SJCRH30 (cell line): ENCODE data around the gene PGA3. TPM values are rescaled to one million over a fixed set of nuclear protein-coding genes. Genes with fewer than 3 reads are reported as not detected.
A peak's percentile ranks its signal among the peaks of the same experiment; 100 is the strongest.
"Not testable (repeated sequence)": the region's sequence is repeated elsewhere in the genome, so short reads cannot be mapped to it uniquely, and the experiment has no call there.

Experiments used
- DNase-seq, 2 experiments: peaks; one replicate each; pipeline ENCODE4 v3.0.0-alpha.2; 2015 to 2020
- H3K27ac ChIP-seq: fragments of 250-450 bp; sonication (Bioruptor Pico); 2 replicates; pipeline ENCODE4 v1.5.1; 2020; ENCODE audit warnings: mild to moderate bottlenecking, moderate library complexity
- H3K27me3 ChIP-seq: fragments of 250-450 bp; sonication (Bioruptor Pico); 2 replicates; pipeline ENCODE4 v1.5.1; 2020; ENCODE audit warnings: mild to moderate bottlenecking, moderate library complexity
- H3K36me3 ChIP-seq: fragments of 250-450 bp; sonication (Bioruptor Pico); 2 replicates; pipeline ENCODE4 v1.5.1; 2020; ENCODE audit warnings: mild to moderate bottlenecking, moderate library complexity
- H3K4me1 ChIP-seq: fragments of 250-450 bp; sonication (Bioruptor Pico); 2 replicates; pipeline ENCODE4 v1.5.1; 2020; ENCODE audit warnings: mild to moderate bottlenecking, moderate library complexity
- H3K4me3 ChIP-seq: fragments of 250-450 bp; sonication (Bioruptor Pico); 2 replicates; pipeline ENCODE4 v1.5.1; 2020; ENCODE audit warnings: mild to moderate bottlenecking, moderate library complexity
- H3K9me3 ChIP-seq: fragments of 250-450 bp; sonication (Bioruptor Pico); replicated peaks from 2 replicates; pipeline ENCODE4 v1.5.1; 2020; ENCODE audit warnings: mild to moderate bottlenecking, moderate library complexity
- total RNA-seq: library from RNA; depleted of rRNA; stranded (reverse); fragments of >200 nt; shearing (Covaris generic); gene quantifications from 2 replicates; pipeline ENCODE4 v1.2.3, GENCODE V29; 2014

The PGA3 gene
- total RNA-seq, 1 experiment from 2014 or later: not detected

GRCh38 chr11:61183645-61184044, 19.7 kb upstream of the PGA3 start:
- H3K4me1 ChIP-seq: no peaks in the 10 kb centered on the region
- no peaks in the 10 kb centered on the region for H3K27me3 ChIP-seq
- no peak overlapping the region for H3K27ac ChIP-seq
- no peak for DNase-seq
- H3K4me3 ChIP-seq: no peak overlapping the region
- H3K9me3 ChIP-seq: no peaks in the 10 kb centered on the region
- H3K36me3 ChIP-seq: no peaks in the 10 kb centered on the region

- no peaks in the 10 kb centered on the region for H3K36me3 ChIP-seq
- H3K9me3 ChIP-seq: no peaks in the 10 kb centered on the region
- no peak overlapping the region for H3K27ac ChIP-seq
- no peaks in the 10 kb centered on the region for H3K27me3 ChIP-seq
- H3K4me1 ChIP-seq: no peaks in the 10 kb centered on the region
- no peak overlapping the region for H3K4me3 ChIP-seq
- DNase-seq: no peak
Measured at GRCh38 chr11:61186504-61186903, 16.8 kb upstream of the PGA3 start.

- Histone ChIP-seq H3K27me3 (no peaks in the 10 kb centered on the region), H3K36me3 (no peaks in the 10 kb centered on the region), H3K27ac (no peak overlapping the region), H3K9me3 (no peaks in the 10 kb centered on the region), H3K4me3 (no peak overlapping the region), H3K4me1 (no peaks in the 10 kb centered on the region)
- DNase-seq: peak; percentile 76 to 89
Measured at GRCh38 chr11:61187505-61188130, 15.7 kb upstream of the PGA3 start.

- no peak for DNase-seq
- no peaks in the 10 kb centered on the region; the same call in 1 of the 2 replicates for H3K27me3 ChIP-seq
- H3K4me3 ChIP-seq: no peak overlapping the region
- H3K36me3 ChIP-seq: no peaks in the 10 kb centered on the region
- H3K9me3 ChIP-seq: no peaks in the 10 kb centered on the region
- no peaks in the 10 kb centered on the region for H3K4me1 ChIP-seq
- H3K27ac ChIP-seq: no peak overlapping the region
Measured at GRCh38 chr11:61189933-61190332, 13.4 kb upstream of the PGA3 start.

GRCh38 chr11:61193596-61193995, 9.7 kb upstream of the PGA3 start:
- no peak overlapping the region for H3K27ac ChIP-seq
- no peaks in the 10 kb centered on the region for H3K9me3 ChIP-seq
- no peaks in the 10 kb centered on the region for H3K36me3 ChIP-seq
- no peaks in the 10 kb centered on the region for H3K4me1 ChIP-seq
- no peaks in the 10 kb centered on the region; the same call in 1 of the 2 replicates for H3K27me3 ChIP-seq
- no peak overlapping the region for H3K4me3 ChIP-seq
- DNase-seq: peak in 1 of 2 experiments; percentile 13

- H3K4me3 ChIP-seq: no peak overlapping the region
- H3K9me3 ChIP-seq: no peaks in the 10 kb centered on the region
- no peaks in the 10 kb centered on the region; the same call in 1 of the 2 replicates for H3K27me3 ChIP-seq
- H3K27ac ChIP-seq: no peak overlapping the region
- no peaks in the 10 kb centered on the region for H3K36me3 ChIP-seq
- no peak for DNase-seq
- no peaks in the 10 kb centered on the region for H3K4me1 ChIP-seq
Measured at GRCh38 chr11:61194169-61194671, 9.1 kb upstream of the PGA3 start.

- no peak for DNase-seq
- no peaks in the 10 kb centered on the region for H3K36me3 ChIP-seq
- no peak overlapping the region for H3K27ac ChIP-seq
- no peaks in the 10 kb centered on the region; the same call in 1 of the 2 replicates for H3K27me3 ChIP-seq
- no peak overlapping the region for H3K4me3 ChIP-seq
- no peaks in the 10 kb centered on the region for H3K4me1 ChIP-seq
- no peaks in the 10 kb centered on the region for H3K9me3 ChIP-seq
Measured at GRCh38 chr11:61194981-61195695, 8.2 kb upstream of the PGA3 start.

GRCh38 chr11:61195719-61196118, 7.6 kb upstream of the PGA3 start:
- no peaks in the 10 kb centered on the region; the same call in 1 of the 2 replicates for H3K27me3 ChIP-seq
- H3K27ac ChIP-seq: no peak overlapping the region
- no peaks in the 10 kb centered on the region for H3K9me3 ChIP-seq
- DNase-seq: no peak
- no peak overlapping the region for H3K4me3 ChIP-seq
- no peaks in the 10 kb centered on the region for H3K36me3 ChIP-seq
- H3K4me1 ChIP-seq: no peaks in the 10 kb centered on the region

GRCh38 chr11:61198361-61198760, 5.0 kb upstream of the PGA3 start:
- Histone ChIP-seq H3K27me3 (no peaks in the 10 kb centered on the region), H3K36me3 (no peaks in the 10 kb centered on the region), H3K4me1 (no peaks in the 10 kb centered on the region), H3K4me3 (no peak overlapping the region), H3K27ac (no peak overlapping the region), H3K9me3 (no peaks in the 10 kb centered on the region)
- no peak for DNase-seq

- Histone ChIP-seq H3K4me1 (no peaks in the 10 kb centered on the region), H3K4me3 (no peak overlapping the region), H3K27me3 (no peaks in the 10 kb centered on the region), H3K9me3 (no peaks in the 10 kb centered on the region), H3K36me3 (no peaks in the 10 kb centered on the region), H3K27ac (no peak overlapping the region)
- no peak for DNase-seq
Measured at GRCh38 chr11:61198948-61199523, 4.3 kb upstream of the PGA3 start.

- H3K4me1 ChIP-seq: no peaks in the 10 kb centered on the region
- no peak overlapping the region for H3K27ac ChIP-seq
- no peak overlapping the region for H3K4me3 ChIP-seq
- no peaks in the 10 kb centered on the region for H3K27me3 ChIP-seq
- H3K9me3 ChIP-seq: no peaks in the 10 kb centered on the region
- H3K36me3 ChIP-seq: no peaks in the 10 kb centered on the region
- DNase-seq: no peak
Measured at GRCh38 chr11:61201476-61201875, 1.8 kb upstream of the PGA3 start.

GRCh38 chr11:61203873-61204272, 558 bp downstream of the PGA3 start:
- H3K36me3 ChIP-seq, DNase-seq, H3K9me3 ChIP-seq: not testable (repeated sequence)

GRCh38 chr11:61204502-61205059, 1.3 kb downstream of the PGA3 start:
- H3K4me1 ChIP-seq, H3K27me3 ChIP-seq, DNase-seq, H3K36me3 ChIP-seq, H3K4me3 ChIP-seq, H3K27ac ChIP-seq, H3K9me3 ChIP-seq: not testable (repeated sequence)

More at GRCh38 chr11:61203873-61204272, 558 bp downstream of the PGA3 start:
- not testable (repeated sequence) for H3K27me3 ChIP-seq, H3K27ac ChIP-seq, H3K4me3 ChIP-seq, H3K4me1 ChIP-seq

- not testable (repeated sequence) for H3K9me3 ChIP-seq, H3K27me3 ChIP-seq, H3K36me3 ChIP-seq, H3K27ac ChIP-seq, H3K4me1 ChIP-seq, H3K4me3 ChIP-seq, DNase-seq
Measured at GRCh38 chr11:61207636-61208310, 4.5 kb downstream of the PGA3 start.

- not testable (repeated sequence) for H3K27me3 ChIP-seq, H3K36me3 ChIP-seq, H3K4me1 ChIP-seq
Measured at GRCh38 chr11:61210629-61211028, 7.3 kb downstream of the PGA3 start.

More at GRCh38 chr11:61210629-61211028, 7.3 kb downstream of the PGA3 start:
- H3K9me3 ChIP-seq, H3K27ac ChIP-seq, H3K4me3 ChIP-seq, DNase-seq: not testable (repeated sequence)
